OCI-LY3 (cell line): ENCODE measurements around the gene GARIN5B.

Experiments
- H2AFZ ChIP-seq: fragments of 200-600, 300-600 bp; shearing (Covaris generic); 2 replicates; pipeline ENCODE4 v1.6.0; 2014; ENCODE audit warnings: antibody characterized with exemption, low read depth, low read length
- H3K27ac ChIP-seq: fragments of 200-600, 300-600 bp; sonication (generic); 2 replicates; pipeline ENCODE4 v1.5.1; 2014; ENCODE audit warnings: mild to moderate bottlenecking, low read length, moderate library complexity, mixed read lengths
- H3K27me3 ChIP-seq: fragments of 200-600, 300-600 bp; sonication (generic); 2 replicates; pipeline ENCODE4 v1.6.1; 2014; ENCODE audit warnings: low read depth, low read length, mixed read lengths
- H3K36me3 ChIP-seq: fragments of 200-600, 300-600 bp; sonication (generic); replicated peaks from 2 replicates; pipeline ENCODE3; 2014; ENCODE audit warnings: low read depth, low read length, mixed read lengths
- H3K4me1 ChIP-seq: fragments of 300-600, 200-600 bp; sonication (generic); 2 replicates; pipeline ENCODE4 v1.6.1; 2014; ENCODE audit warnings: low read length, mixed read lengths
- H3K4me2 ChIP-seq: fragments of 200-600, 300-600 bp; sonication (generic); 2 replicates; pipeline ENCODE4 v1.6.1; 2014; ENCODE audit warnings: low read length, mixed read lengths
- H3K4me3 ChIP-seq: fragments of 300-600, 200-600 bp; sonication (generic); 2 replicates; pipeline ENCODE4 v1.5.1; 2014; ENCODE audit warnings: antibody characterized with exemption, mild to moderate bottlenecking, low read length, moderate library complexity
- H3K79me2 ChIP-seq: fragments of 300-600, 200-600 bp; shearing (Covaris generic); 2 replicates; pipeline ENCODE4 v1.6.1; 2014; ENCODE audit warnings: mild to moderate bottlenecking, low read length, mixed read lengths
- H3K9ac ChIP-seq: fragments of 300-600, 200-600 bp; shearing (Covaris generic); 2 replicates; pipeline ENCODE4 v1.6.0; 2014; ENCODE audit warnings: mild to moderate bottlenecking, low read length, moderate library complexity
- H3K9me3 ChIP-seq: fragments of 200-600, 300-600 bp; shearing (Covaris generic); 2 replicates; pipeline ENCODE4 v1.6.1; 2014; ENCODE audit warnings: low read length, mixed read lengths; ENCODE audit not compliant: insufficient read depth
- H4K20me1 ChIP-seq: fragments of 200-600, 300-600 bp; sonication (generic); 2 replicates; pipeline ENCODE4 v1.6.1; 2016; ENCODE audit warnings: low read length, mixed read lengths; ENCODE audit not compliant: insufficient read depth
- CTCF ChIP-seq: fragments of 200-600, 300-600 bp; sonication (generic); IDR thresholded peaks from 2 replicates; pipeline ENCODE4 v1.5.1; 2014; ENCODE audit warnings: antibody characterized with exemption, low read length, low read depth
- EZH2phosphoT487 ChIP-seq: fragments of 200-600 bp; shearing (Covaris generic); IDR thresholded peaks from 2 replicates; pipeline ENCODE4 v1.6.1; 2018; ENCODE audit warnings: antibody characterized with exemption, mixed run types, low read depth

GARIN5B gene

GRCh38 chr19:55369653-55370304, 6.7 kb upstream of the GARIN5B start:
- H3K27me3 ChIP-seq = peaks cover 21% of the 10 kb centered on the region
- H3K4me1 ChIP-seq = peaks cover 6% of the 10 kb centered on the region; the same call in 1 of the 2 replicates
- no peak overlapping the region for H3K27ac ChIP-seq
- no peak overlapping the region for H3K9ac ChIP-seq
- no peaks in the 10 kb centered on the region for H3K79me2 ChIP-seq
- no peak overlapping the region for H3K4me3 ChIP-seq
- TF ChIP-seq EZH2phosphoT487 (no peak), CTCF (no peak)
- H3K36me3 ChIP-seq = no peaks in the 10 kb centered on the region
- H2AFZ ChIP-seq = no peak overlapping the region
- no peaks in the 10 kb centered on the region for H3K9me3 ChIP-seq
- no peak overlapping the region for H3K4me2 ChIP-seq
- no peaks in the 10 kb centered on the region for H4K20me1 ChIP-seq

- H3K27ac ChIP-seq = no peak overlapping the region
- peaks cover 18% of the 10 kb centered on the region for H3K27me3 ChIP-seq
- no peak overlapping the region for H3K9ac ChIP-seq
- no peaks in the 10 kb centered on the region for H3K9me3 ChIP-seq
- peaks cover 6% of the 10 kb centered on the region; the same call in 1 of the 2 replicates for H3K4me1 ChIP-seq
- no peaks in the 10 kb centered on the region for H3K79me2 ChIP-seq
- TF ChIP-seq CTCF (no peak), EZH2phosphoT487 (no peak)
- no peak overlapping the region for H2AFZ ChIP-seq
- no peak overlapping the region for H3K4me3 ChIP-seq
- no peak overlapping the region for H3K4me2 ChIP-seq
- no peaks in the 10 kb centered on the region for H3K36me3 ChIP-seq
- no peaks in the 10 kb centered on the region for H4K20me1 ChIP-seq
Observed at GRCh38 chr19:55368701-55369563, 5.9 kb upstream of the GARIN5B start.

DNA sequence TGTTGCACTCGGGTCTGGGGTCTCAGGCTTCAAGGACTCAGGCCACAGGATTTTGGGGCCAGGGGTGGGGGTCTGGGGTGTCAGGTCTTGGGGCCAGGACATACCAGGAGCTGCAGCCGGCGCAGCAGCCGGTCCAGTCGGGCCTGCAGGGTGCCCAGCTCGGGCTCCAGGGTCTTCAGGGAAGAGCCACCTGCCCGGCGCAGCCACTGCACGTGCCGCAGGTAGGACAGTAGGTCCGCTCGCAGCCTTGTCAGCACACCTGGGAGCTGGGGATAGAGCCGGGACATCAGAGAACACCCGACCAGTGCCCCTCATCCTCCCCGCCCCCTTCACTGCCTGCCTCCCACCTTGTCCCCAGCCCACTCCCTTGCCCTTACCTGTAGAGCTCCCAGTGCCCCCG, 5.0 kb upstream of the GARIN5B start:
- peaks cover 12% of the 10 kb centered on the region; the same call in 1 of the 2 replicates for H3K27me3 ChIP-seq
- no peak overlapping the region for H2AFZ ChIP-seq
- H3K4me2 ChIP-seq = no peak overlapping the region
- no peaks in the 10 kb centered on the region for H3K9me3 ChIP-seq
- H3K4me1 ChIP-seq = 0 out of 2 replicates have a peak, but pooled peaks cover 2% of the 10 kb centered on the region
- no peak overlapping the region for H3K9ac ChIP-seq
- H4K20me1 ChIP-seq = no peaks in the 10 kb centered on the region
- H3K27ac ChIP-seq = no peak overlapping the region
- no peaks in the 10 kb centered on the region for H3K79me2 ChIP-seq
- no peak overlapping the region for H3K4me3 ChIP-seq
- no peaks in the 10 kb centered on the region for H3K36me3 ChIP-seq
- TF ChIP-seq CTCF (no peak), EZH2phosphoT487 (no peak)

DNA sequence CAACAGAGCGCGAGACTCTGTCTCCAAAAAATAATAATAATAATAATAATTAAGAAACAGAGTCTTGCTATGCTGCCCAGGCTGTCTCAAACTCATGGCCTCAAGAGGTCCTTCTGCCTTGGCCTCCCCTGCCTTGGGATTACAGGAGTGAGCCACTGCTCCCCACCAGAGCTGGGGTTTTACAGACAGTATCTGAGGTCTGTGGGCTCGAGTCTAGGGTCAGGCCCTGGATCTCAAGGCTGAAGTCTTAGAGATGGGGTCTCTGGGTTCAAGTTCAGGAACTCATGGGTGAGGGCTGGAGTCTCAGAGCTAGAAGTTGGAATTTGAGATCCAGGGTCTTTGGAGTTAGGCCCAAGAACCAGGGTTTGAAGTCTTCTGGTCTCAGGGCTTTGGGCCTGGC, 3.7 kb upstream of the GARIN5B start:
- Histone ChIP-seq H3K4me3 (no peak overlapping the region), H4K20me1 (no peaks in the 10 kb centered on the region), H3K36me3 (no peaks in the 10 kb centered on the region), H3K27ac (no peak overlapping the region), H3K9me3 (no peaks in the 10 kb centered on the region), H3K9ac (no peak overlapping the region), H3K27me3 (peaks cover 7% of the 10 kb centered on the region; the same call in 1 of the 2 replicates), H3K4me1 (no peaks in the 10 kb centered on the region), H3K4me2 (no peak overlapping the region), H2AFZ (no peak overlapping the region), H3K79me2 (no peaks in the 10 kb centered on the region)
- TF ChIP-seq CTCF (no peak), EZH2phosphoT487 (no peak)
